Large intestine (tissue), 3 donors: ENCODE measurements around the gene GPR149. TPM values are rescaled to one million over a fixed set of nuclear protein-coding genes. Genes with fewer than 3 reads are reported as not detected.

Experiments
- DNase-seq, 2 donors: peaks; one replicate each; pipeline versions ENCODE4 v3.0.0 to v3.0.0-alpha.2; 2013
- H3K27ac ChIP-seq: one replicate; pipeline ENCODE4 v1.5.1; 2013; ENCODE audit warnings: low read length
- H3K27me3 ChIP-seq: 2 replicates; pipeline ENCODE4 v1.6.1; 2013; ENCODE audit warnings: low read length; ENCODE audit not compliant: control insufficient read depth, insufficient read depth
- H3K36me3 ChIP-seq: 2 replicates; pipeline ENCODE4 v1.6.1; 2013; ENCODE audit warnings: low read length; ENCODE audit not compliant: control insufficient read depth, insufficient read depth
- H3K4me1 ChIP-seq: one replicate; pipeline ENCODE4 v1.6.1; 2013; ENCODE audit warnings: low read length; ENCODE audit not compliant: control insufficient read depth, insufficient read depth
- H3K4me3 ChIP-seq: one replicate; pipeline ENCODE4 v1.5.1; 2013; ENCODE audit warnings: low read length
- H3K9me3 ChIP-seq: one replicate; pipeline ENCODE4 v1.6.1; 2013; ENCODE audit warnings: mild to moderate bottlenecking, low read depth, low read length, moderate library complexity; ENCODE audit not compliant: control insufficient read depth
- WGBS: methylation state at CpG from one replicate; pipeline ENCODE4 v1.1.5; 2013; ENCODE audit warnings: low lambda C conversion rate; ENCODE audit not compliant: insufficient coverage; 5-methylcytosine and 5-hydroxymethylcytosine counted together
- polyA plus RNA-seq: library from polyadenylated mRNA; unstranded; fragments of 120-200 nt; gene quantifications from one replicate; pipeline ENCODE4 v1.2.1, GENCODE V29; 2013

GPR149 gene
- polyA plus RNA-seq, 1 donor: not detected

GRCh38 chr3:154422694-154423093 is 7.3 kb downstream of the GPR149 start:
- Histone ChIP-seq H3K4me3 (no peak overlapping the region), H3K27ac (no peak overlapping the region), H3K36me3 (no peaks in the 10 kb centered on the region), H3K4me1 (no peaks in the 10 kb centered on the region), H3K27me3 (peaks cover 12% of the 10 kb centered on the region), H3K9me3 (no peaks in the 10 kb centered on the region)
- DNase-seq: no peak

- Histone ChIP-seq H3K36me3 (no peaks in the 10 kb centered on the region), H3K4me3 (no peak overlapping the region), H3K4me1 (no peaks in the 10 kb centered on the region), H3K27me3 (peaks cover 4% of the 10 kb centered on the region), H3K27ac (no peak overlapping the region), H3K9me3 (no peaks in the 10 kb centered on the region)
- WGBS: 20% methylated on average over 1 of the region's 3 CpGs
- DNase-seq: no peak
Measured at GRCh38 chr3:154421083-154421482, 8.9 kb downstream of the GPR149 start.

GRCh38 chr3:154398084-154398967 is 31.7 kb downstream of the GPR149 start:
- Histone ChIP-seq H3K27ac (no peak overlapping the region), H3K36me3 (no peaks in the 10 kb centered on the region), H3K4me3 (no peak overlapping the region), H3K4me1 (no peaks in the 10 kb centered on the region), H3K9me3 (no peaks in the 10 kb centered on the region), H3K27me3 (peaks cover 3% of the 10 kb centered on the region)
- no peak for DNase-seq
- WGBS: 81% methylated on average over 3 of the region's 3 CpGs

- Histone ChIP-seq H3K4me1 (no peaks in the 10 kb centered on the region), H3K27me3 (no peaks in the 10 kb centered on the region), H3K36me3 (no peaks in the 10 kb centered on the region), H3K27ac (peak overlapping the region; percentile 31), H3K4me3 (no peak overlapping the region), H3K9me3 (no peaks in the 10 kb centered on the region)
- 90% methylated on average over 1 of the region's 3 CpGs for WGBS
- peak; percentile 7 to 27 for DNase-seq
Measured at GRCh38 chr3:154389861-154390260, 40.1 kb downstream of the GPR149 start.

- H3K9me3 ChIP-seq: no peaks in the 10 kb centered on the region
- H3K4me1 ChIP-seq: no peaks in the 10 kb centered on the region
- H3K27ac ChIP-seq: no peak overlapping the region
- H3K4me3 ChIP-seq: no peak overlapping the region
- no peak for DNase-seq
- H3K27me3 ChIP-seq: no peaks in the 10 kb centered on the region
- no peaks in the 10 kb centered on the region for H3K36me3 ChIP-seq
Measured at GRCh38 chr3:154384479-154384878, 45.5 kb downstream of the GPR149 start.

GRCh38 chr3:154378311-154378710 is 51.7 kb downstream of the GPR149 start:
- Histone ChIP-seq H3K27me3 (no peaks in the 10 kb centered on the region), H3K9me3 (no peaks in the 10 kb centered on the region), H3K4me1 (no peaks in the 10 kb centered on the region), H3K4me3 (no peak overlapping the region), H3K36me3 (no peaks in the 10 kb centered on the region), H3K27ac (no peak overlapping the region)
- no peak for DNase-seq
- no CpG with 5 or more reads among the region's 2 CpGs for WGBS

GRCh38 chr3:154367221-154367620 is 62.8 kb downstream of the GPR149 start:
- no CpG with 5 or more reads among the region's 3 CpGs for WGBS
- Histone ChIP-seq H3K27me3 (no peaks in the 10 kb centered on the region), H3K4me3 (no peak overlapping the region), H3K9me3 (no peaks in the 10 kb centered on the region), H3K36me3 (no peaks in the 10 kb centered on the region), H3K4me1 (no peaks in the 10 kb centered on the region), H3K27ac (no peak overlapping the region)
- DNase-seq: no peak

- no peaks in the 10 kb centered on the region for H3K4me1 ChIP-seq
- no peak overlapping the region for H3K27ac ChIP-seq
- no peak for DNase-seq
- no peak overlapping the region for H3K4me3 ChIP-seq
- H3K36me3 ChIP-seq: no peaks in the 10 kb centered on the region
- H3K9me3 ChIP-seq: no peaks in the 10 kb centered on the region
- H3K27me3 ChIP-seq: no peaks in the 10 kb centered on the region
Measured at GRCh38 chr3:154364849-154365248, 65.1 kb downstream of the GPR149 start.

- no CpG with 5 or more reads among the region's 1 CpG for WGBS
- Histone ChIP-seq H3K4me3 (no peak overlapping the region), H3K4me1 (no peaks in the 10 kb centered on the region), H3K36me3 (no peaks in the 10 kb centered on the region), H3K9me3 (no peaks in the 10 kb centered on the region), H3K27me3 (peaks cover 3% of the 10 kb centered on the region), H3K27ac (no peak overlapping the region)
- DNase-seq: no peak
Measured at GRCh38 chr3:154361099-154361498, 68.9 kb downstream of the GPR149 start.

GRCh38 chr3:154356009-154356408 is 74.0 kb downstream of the GPR149 start:
- no peaks in the 10 kb centered on the region for H3K36me3 ChIP-seq

GRCh38 chr3:154349223-154349622 is 80.8 kb downstream of the GPR149 start:
- no peak for DNase-seq
- WGBS: no CpG with 5 or more reads among the region's 2 CpGs
- H3K36me3 ChIP-seq: no peaks in the 10 kb centered on the region
- no peaks in the 10 kb centered on the region for H3K9me3 ChIP-seq
- peaks cover 6% of the 10 kb centered on the region for H3K27me3 ChIP-seq
- no peak overlapping the region for H3K4me3 ChIP-seq
- H3K4me1 ChIP-seq: no peaks in the 10 kb centered on the region
- H3K27ac ChIP-seq: no peak overlapping the region

More at GRCh38 chr3:154356009-154356408, 74.0 kb downstream of the GPR149 start:
- no peak overlapping the region for H3K27ac ChIP-seq
- no peaks in the 10 kb centered on the region for H3K9me3 ChIP-seq
- DNase-seq: peak; percentile 6 to 22
- H3K4me3 ChIP-seq: no peak overlapping the region
- peaks cover 7% of the 10 kb centered on the region for H3K27me3 ChIP-seq
- H3K4me1 ChIP-seq: no peaks in the 10 kb centered on the region
- WGBS: no CpG with 5 or more reads among the region's 1 CpG
